GM12878 (cell line): ENCODE results near the gene ZNF443. TPM values are rescaled to one million over a fixed set of nuclear protein-coding genes. Genes with fewer than 3 reads are reported as not detected.
A peak's percentile ranks its signal among the peaks of the same experiment; 100 is the strongest.

Source experiments
- ATAC-seq: fragments of 200-7000 bp; cut with Tn5 transposase; 3 replicates; pipeline ENCODE4 v1.9.1; 2020; ENCODE audit warnings: mild to moderate bottlenecking, moderate library complexity
- BruUV-seq: library from RNA; stranded (reverse); fragments of 400-500 nt; replicated peaks from 2 replicates; lab custom pipeline; 2021; lab: Mats Ljungman, UMichigan
- CTCF ChIA-PET: fragments of 300-600 bp; sonication (Branson Sonifier 250); formaldehyde crosslinking; extraction: SDS; loops from one replicate; lab custom pipeline; 2021; ENCODE audit warnings: inconsistent platforms; lab: Yijun Ruan, JAX
- POLR2A ChIA-PET: fragments of 350-600 bp; formaldehyde crosslinking; extraction: SDS; loops from one replicate; lab custom pipeline; 2021; ENCODE audit warnings: inconsistent platforms; lab: Charles Lee
- RAD21 ChIA-PET: fragments of 300-600 bp; sonication (Branson Sonifier 250); formaldehyde crosslinking; loops from one replicate; lab custom pipeline; 2023; ENCODE audit warnings: antibody characterized with exemption; ENCODE audit not compliant: unreplicated experiment; lab: Charles Lee
- SMC1A ChIA-PET: fragments of 300-600 bp; sonication (Branson Sonifier 250); formaldehyde crosslinking; loops from one replicate; lab custom pipeline; 2023; ENCODE audit not compliant: unreplicated experiment, uncharacterized antibody; lab: Charles Lee
- DNase-seq: peaks from one replicate; pipeline ENCODE4 v3.0.0-alpha.2; 2011; ENCODE audit warnings: low read depth, low spot score
- FAIRE-seq: peaks from 3 replicates; lab custom pipeline; 2011; peaks lifted over from hg19 to GRCh38; lab: Jason Lieb, UNC
- H2AFZ ChIP-seq: 2 replicates; pipeline ENCODE4 v1.6.0; 2011; ENCODE audit warnings: low read depth, low read length, control low read depth; ENCODE audit not compliant: control insufficient read depth
- H3K27ac ChIP-seq: 2 replicates; pipeline ENCODE4 v1.5.1; 2011; ENCODE audit warnings: control low read depth; ENCODE audit not compliant: control insufficient read depth, insufficient read depth
- H3K27me3 ChIP-seq, 2 experiments: replicated peaks in 1 of 2; 2 replicates each; pipeline versions ENCODE4 v1.6.0 to v1.6.1; 2011; ENCODE audit warnings: low read length in 1 of 2; ENCODE audit not compliant: control insufficient read depth in 2 of 2, insufficient read depth in 2 of 2
- H3K36me3 ChIP-seq, 2 experiments: 2 replicates each; pipeline ENCODE4 v1.5.1; 2011; ENCODE audit warnings: low read length in 1 of 2; ENCODE audit not compliant: control insufficient read depth in 2 of 2, insufficient read depth in 2 of 2
- H3K4me1 ChIP-seq: 2 replicates; pipeline ENCODE4 v1.6.1; 2011; ENCODE audit warnings: mild to moderate bottlenecking, low read length, moderate library complexity, mixed read lengths; ENCODE audit not compliant: control insufficient read depth, insufficient read depth
- H3K4me2 ChIP-seq: 2 replicates; pipeline ENCODE4 v1.6.0; 2011; ENCODE audit warnings: control low read depth; ENCODE audit not compliant: control insufficient read depth, insufficient read depth
- H3K4me3 ChIP-seq: fragments of 200-600 bp; sonication (generic); 2 replicates; pipeline ENCODE4 v1.5.1; 2016
- H3K79me2 ChIP-seq: 2 replicates; pipeline ENCODE4 v1.6.0; 2011; ENCODE audit warnings: low read length; ENCODE audit not compliant: control insufficient read depth, insufficient read depth
- H3K9ac ChIP-seq: 2 replicates; pipeline ENCODE4 v1.8.0; 2011; ENCODE audit warnings: low read length, control low read depth, mixed read lengths; ENCODE audit not compliant: control insufficient read depth, insufficient read depth
- H3K9me3 ChIP-seq: replicated peaks from 3 replicates; pipeline ENCODE4 v1.5.1; 2011; ENCODE audit warnings: mild to moderate bottlenecking, low read length; ENCODE audit not compliant: control insufficient read depth, insufficient read depth
- H4K20me1 ChIP-seq: 2 replicates; pipeline ENCODE4 v1.6.0; 2011; ENCODE audit not compliant: control insufficient read depth, insufficient read depth
- CBX5 ChIP-seq: sonication (generic); IDR thresholded peaks from 2 replicates; pipeline ENCODE4 v1.6.1; 2016; ENCODE audit warnings: low read depth, moderate library complexity, mild to moderate bottlenecking, inconsistent platforms
- CREB1 ChIP-seq: IDR thresholded peaks from 2 replicates; pipeline ENCODE4 v1.6.1; 2012; ENCODE audit warnings: low read depth, mild to moderate bottlenecking, inconsistent platforms
- ESRRA ChIP-seq: IDR thresholded peaks from 2 replicates; pipeline ENCODE4 v1.6.1; 2012; ENCODE audit warnings: mild to moderate bottlenecking, low read length, improper control_type of control experiment
- ETV6 ChIP-seq, 2 experiments: fragments of 450-650 bp in 1 of 2; IDR thresholded peaks in 1 of 2; conservative IDR thresholded peaks in 1 of 2; 2 replicates each; pipeline ENCODE4 v1.6.1; 2014; ENCODE audit warnings: antibody characterized with exemption in 1 of 2, borderline replicate concordance in 1 of 2, low read depth in 1 of 2, mild to moderate bottlenecking in 1 of 2, moderate library complexity in 1 of 2
- HDGF ChIP-seq: fragments of 450-650 bp; IDR thresholded peaks from 2 replicates; pipeline ENCODE4 v1.6.1; 2016; ENCODE audit warnings: antibody characterized with exemption
- IKZF1 ChIP-seq: fragments of 450-650 bp; conservative IDR thresholded peaks from 2 replicates; pipeline ENCODE4 v1.6.1; 2017; ENCODE audit warnings: antibody characterized with exemption, mild to moderate bottlenecking
- JUNB ChIP-seq: IDR thresholded peaks from 2 replicates; pipeline ENCODE4 v1.6.1; 2016; ENCODE audit warnings: antibody characterized with exemption, mild to moderate bottlenecking
- MEF2B ChIP-seq: fragments of 450-650 bp; IDR thresholded peaks from 2 replicates; pipeline ENCODE4 v1.6.1; 2018; ENCODE audit warnings: mild to moderate bottlenecking, moderate library complexity; ENCODE audit not compliant: partially characterized antibody, poor library complexity, severe bottlenecking
- NBN ChIP-seq: fragments of 450-650 bp; IDR thresholded peaks from 2 replicates; pipeline ENCODE4 v1.6.1; 2016
- NFYB ChIP-seq: IDR thresholded peaks from 2 replicates; pipeline ENCODE4 v1.6.1; 2011; ENCODE audit warnings: low read depth, mild to moderate bottlenecking, low read length, improper control_type of control experiment, moderate library complexity; ENCODE audit not compliant: insufficient read depth
- RAD51 ChIP-seq: fragments of 450-650 bp; IDR thresholded peaks from 2 replicates; pipeline ENCODE4 v1.6.1; 2016; ENCODE audit warnings: moderate library complexity, mild to moderate bottlenecking, inconsistent platforms
- RUNX3 ChIP-seq: IDR thresholded peaks from 2 replicates; pipeline ENCODE4 v1.6.1; 2012; ENCODE audit warnings: low read length, inconsistent platforms
- WGBS: methylation state at CpG from one replicate; pipeline ENCODE4 v1.1.6; 2016; ENCODE audit warnings: low lambda C conversion rate; ENCODE audit not compliant: insufficient replicate concordance, insufficient coverage; ENCODE audit errors: missing lambda C conversion rate; 5-methylcytosine and 5-hydroxymethylcytosine counted together
- in situ Hi-C: fragments of 300-500 bp; cut with MboI; formaldehyde crosslinking; loops from 9 replicates; pipeline ENCODE4 v1.14.3; 2018; ENCODE audit warnings: mixed read lengths
- intact Hi-C: fragments of 100-400 bp; cut with micrococcal nuclease; formaldehyde crosslinking; loops from one replicate; pipeline ENCODE4 v1.14.2; 2022; ENCODE audit not compliant: unreplicated experiment
- polyA plus RNA-seq, 11 experiments: library from polyadenylated mRNA; depleted of rRNA in 4 of 11; unstranded in 6 of 11; stranded (reverse) in 5 of 11; fragments of >200 nt; fragmentation: Nextera tagmentation in 4 of 11; fragmentation: Illumina TruSeq in 1 of 11; extraction: Ambion mirVana in 4 of 11; extraction: Trizol in 1 of 11; gene quantifications; 1 replicate in 1 of 11; 2 replicates in 10 of 11; pipeline versions ENCODE4 v1.2.1 to v1.2.3, GENCODE V29; 2011 to 2016; ENCODE audit warnings: inconsistent platforms in 2 of 11, missing spikeins in 2 of 11, low read depth in 1 of 11
- total RNA-seq, 4 experiments: library from RNA; depleted of rRNA in 3 of 4; stranded (reverse); fragments of >200 nt in 3 of 4; fragmentation: Illumina TruSeq in 1 of 4; extraction: Trizol in 1 of 4; gene quantifications; 2 replicates each; pipeline versions ENCODE4 v1.2.1 to v1.2.3, GENCODE V29; 2013 to 2021
- TF ChIP-seq, protein P1 (sequence below): fragments of 450-650 bp; conservative IDR thresholded peaks from 2 replicates; pipeline ENCODE4 v1.6.1; 2017; ENCODE audit warnings: mild to moderate bottlenecking, moderate library complexity
- TF ChIP-seq, protein P2 (sequence below): fragments of 450-650 bp; IDR thresholded peaks from 2 replicates; pipeline ENCODE4 v1.6.1; 2017; ENCODE audit warnings: mild to moderate bottlenecking, moderate library complexity

The ZNF443 gene
- total and polyA plus RNA-seq, 10 of the 15 experiments (the other 5 are each of a cell fraction or from before 2014, with no cell fraction given): 2.1 to 9.1 (median 3.9) TPM

DNA sequence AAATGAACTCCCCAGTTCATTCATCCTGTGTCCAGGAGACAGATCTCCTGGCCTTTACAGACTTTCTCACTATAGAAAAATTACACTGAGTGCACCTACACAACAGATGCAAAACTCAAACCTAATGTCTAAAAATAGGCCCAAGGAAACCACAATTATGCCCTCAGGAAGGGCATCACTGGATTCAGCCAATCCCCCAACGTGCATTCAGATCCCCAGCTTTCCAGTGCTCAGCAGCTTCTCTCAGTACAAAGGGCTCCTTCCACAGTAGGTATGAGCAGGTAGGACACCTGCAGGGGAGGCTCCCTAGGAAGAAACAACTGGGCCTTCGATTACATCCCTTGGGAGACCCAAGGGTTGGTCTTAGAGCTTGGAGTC, 41.7 kb upstream of the ZNF443 start:
- Histone ChIP-seq H3K9ac (no peak overlapping the region), H3K4me3 (peak overlapping the region; percentile 16), H3K4me2 (peak overlapping the region; percentile 11; the same call in 1 of the 2 replicates), H2AFZ (no peak overlapping the region), H3K79me2 (peaks cover 7% of the 10 kb centered on the region), H4K20me1 (no peaks in the 10 kb centered on the region), H3K4me1 (no peaks in the 10 kb centered on the region), H3K27me3 (no peaks in the 10 kb centered on the region), H3K36me3 (no peaks in the 10 kb centered on the region), H3K27ac (no peak overlapping the region), H3K9me3 (no peaks in the 10 kb centered on the region; the same call in 1 of the 3 replicates)
- intact Hi-C loops (no loop called here), in situ Hi-C loops (no loop called here)
- ChIA-PET CTCF (interaction anchor here (0.8 kb wide), 1 partner anchor 13 kb away, joined by 4 read pairs; no protein-coding TSS in a partner anchor), RAD21 (interaction anchor here (0.5 to 1.7 kb wide), 4 partner anchors 13 to 1516 kb away, joined by 3 to 5 read pairs (median 3); no protein-coding TSS in a partner anchor), SMC1A (interaction anchor here (1.1 to 1.6 kb wide), 3 partner anchors 13 to 147 kb away, joined by 3 read pairs; partner anchors contain the start of gene ZNF443), POLR2A (interaction anchor here (0.6 to 2.0 kb wide), 2 partner anchors 13 to 1985 kb away, joined by 3 to 12 read pairs; no protein-coding TSS in a partner anchor)
- whole genome bisulfite sequencing: 20% methylated on average over 2 of the region's 2 CpGs
- ATAC-seq (no peak), DNase-seq (peak; percentile 33), FAIRE-seq (no peak)
- TF ChIP-seq ETV6 (conservative IDR thresholded peaks at IDR 0.05 in 1 of 2, IDR thresholded peaks at IDR 0.05 in 1 of 2; ENCODE audit: borderline replicate concordance in 1 of 2, low read depth in 1 of 2): no peak
- no peak for TF ChIP-seq MEF2B
- no peak for TF ChIP-seq CBX5
- TF ChIP-seq RUNX3: peak; percentile 73
- TF ChIP-seq, protein P1, sequence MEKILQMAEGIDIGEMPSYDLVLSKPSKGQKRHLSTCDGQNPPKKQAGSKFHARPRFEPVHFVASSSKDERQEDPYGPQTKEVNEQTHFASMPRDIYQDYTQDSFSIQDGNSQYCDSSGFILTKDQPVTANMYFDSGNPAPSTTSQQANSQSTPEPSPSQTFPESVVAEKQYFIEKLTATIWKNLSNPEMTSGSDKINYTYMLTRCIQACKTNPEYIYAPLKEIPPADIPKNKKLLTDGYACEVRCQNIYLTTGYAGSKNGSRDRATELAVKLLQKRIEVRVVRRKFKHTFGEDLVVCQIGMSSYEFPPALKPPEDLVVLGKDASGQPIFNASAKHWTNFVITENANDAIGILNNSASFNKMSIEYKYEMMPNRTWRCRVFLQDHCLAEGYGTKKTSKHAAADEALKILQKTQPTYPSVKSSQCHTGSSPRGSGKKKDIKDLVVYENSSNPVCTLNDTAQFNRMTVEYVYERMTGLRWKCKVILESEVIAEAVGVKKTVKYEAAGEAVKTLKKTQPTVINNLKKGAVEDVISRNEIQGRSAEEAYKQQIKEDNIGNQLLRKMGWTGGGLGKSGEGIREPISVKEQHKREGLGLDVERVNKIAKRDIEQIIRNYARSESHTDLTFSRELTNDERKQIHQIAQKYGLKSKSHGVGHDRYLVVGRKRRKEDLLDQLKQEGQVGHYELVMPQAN: no peak
- no peak for TF ChIP-seq NFYB
- TF ChIP-seq NBN: no peak
- TF ChIP-seq, protein P2, sequence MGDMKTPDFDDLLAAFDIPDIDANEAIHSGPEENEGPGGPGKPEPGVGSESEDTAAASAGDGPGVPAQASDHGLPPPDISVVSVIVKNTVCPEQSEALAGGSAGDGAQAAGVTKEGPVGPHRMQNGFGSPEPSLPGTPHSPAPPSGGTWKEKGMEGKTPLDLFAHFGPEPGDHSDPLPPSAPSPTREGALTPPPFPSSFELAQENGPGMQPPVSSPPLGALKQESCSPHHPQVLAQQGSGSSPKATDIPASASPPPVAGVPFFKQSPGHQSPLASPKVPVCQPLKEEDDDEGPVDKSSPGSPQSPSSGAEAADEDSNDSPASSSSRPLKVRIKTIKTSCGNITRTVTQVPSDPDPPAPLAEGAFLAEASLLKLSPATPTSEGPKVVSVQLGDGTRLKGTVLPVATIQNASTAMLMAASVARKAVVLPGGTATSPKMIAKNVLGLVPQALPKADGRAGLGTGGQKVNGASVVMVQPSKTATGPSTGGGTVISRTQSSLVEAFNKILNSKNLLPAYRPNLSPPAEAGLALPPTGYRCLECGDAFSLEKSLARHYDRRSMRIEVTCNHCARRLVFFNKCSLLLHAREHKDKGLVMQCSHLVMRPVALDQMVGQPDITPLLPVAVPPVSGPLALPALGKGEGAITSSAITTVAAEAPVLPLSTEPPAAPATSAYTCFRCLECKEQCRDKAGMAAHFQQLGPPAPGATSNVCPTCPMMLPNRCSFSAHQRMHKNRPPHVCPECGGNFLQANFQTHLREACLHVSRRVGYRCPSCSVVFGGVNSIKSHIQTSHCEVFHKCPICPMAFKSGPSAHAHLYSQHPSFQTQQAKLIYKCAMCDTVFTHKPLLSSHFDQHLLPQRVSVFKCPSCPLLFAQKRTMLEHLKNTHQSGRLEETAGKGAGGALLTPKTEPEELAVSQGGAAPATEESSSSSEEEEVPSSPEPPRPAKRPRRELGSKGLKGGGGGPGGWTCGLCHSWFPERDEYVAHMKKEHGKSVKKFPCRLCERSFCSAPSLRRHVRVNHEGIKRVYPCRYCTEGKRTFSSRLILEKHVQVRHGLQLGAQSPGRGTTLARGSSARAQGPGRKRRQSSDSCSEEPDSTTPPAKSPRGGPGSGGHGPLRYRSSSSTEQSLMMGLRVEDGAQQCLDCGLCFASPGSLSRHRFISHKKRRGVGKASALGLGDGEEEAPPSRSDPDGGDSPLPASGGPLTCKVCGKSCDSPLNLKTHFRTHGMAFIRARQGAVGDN: no peak
- TF ChIP-seq ESRRA: no peak
- TF ChIP-seq CREB1: no peak
- peak; percentile 36; the same call in 1 of the 2 replicates for TF ChIP-seq IKZF1
- TF ChIP-seq RAD51: no peak
- no peak for TF ChIP-seq HDGF
- no peak for TF ChIP-seq JUNB
- no TSS peak for BruUV-seq
